Loucy (cell line): ENCODE data around the gene DISC1.
"Not testable (repeated sequence)": the region's sequence is repeated elsewhere in the genome, so short reads cannot be mapped to it uniquely, and the experiment has no call there.

Source experiments
- H2AFZ ChIP-seq: fragments of 200-600 bp; sonication (generic); 2 replicates; pipeline ENCODE4 v1.6.0; 2016; ENCODE audit warnings: antibody characterized with exemption, mild to moderate bottlenecking, low read length, moderate library complexity
- H3F3A ChIP-seq: fragments of 200-600 bp; 2 replicates; pipeline ENCODE4 v1.6.0; 2016; ENCODE audit warnings: antibody characterized with exemption, low read depth, mild to moderate bottlenecking
- H3K27me3 ChIP-seq: fragments of 200-600 bp; sonication (generic); 2 replicates; pipeline ENCODE4 v1.6.1; 2014; ENCODE audit warnings: low read length, mild to moderate bottlenecking; ENCODE audit not compliant: insufficient read depth, poor library complexity, severe bottlenecking
- H3K36me3 ChIP-seq: fragments of 200-600 bp; sonication (generic); 2 replicates; pipeline ENCODE4 v1.6.1; 2016; ENCODE audit warnings: low read length; ENCODE audit not compliant: insufficient read depth
- H3K4me1 ChIP-seq: fragments of 200-600 bp; sonication (generic); 2 replicates; pipeline ENCODE4 v1.5.1; 2014; ENCODE audit warnings: low read length, mild to moderate bottlenecking; ENCODE audit not compliant: insufficient read depth, poor library complexity, severe bottlenecking
- H3K4me2 ChIP-seq: fragments of 200-600 bp; sonication (generic); 2 replicates; pipeline ENCODE4 v1.6.0; 2014; ENCODE audit warnings: antibody characterized with exemption, low read length, low read depth, mild to moderate bottlenecking; ENCODE audit not compliant: poor library complexity, severe bottlenecking
- H3K4me3 ChIP-seq: fragments of 200-600 bp; sonication (generic); 2 replicates; pipeline ENCODE4 v1.5.1; 2014; ENCODE audit warnings: low read length, mild to moderate bottlenecking, mixed read lengths; ENCODE audit not compliant: poor library complexity, severe bottlenecking
- H3K79me2 ChIP-seq: fragments of 200-600 bp; sonication (generic); 2 replicates; pipeline ENCODE4 v1.6.1; 2014; ENCODE audit warnings: low read length; ENCODE audit not compliant: insufficient read depth
- H3K9ac ChIP-seq: fragments of 200-600 bp; sonication (generic); 2 replicates; pipeline ENCODE4 v1.6.0; 2014; ENCODE audit warnings: mild to moderate bottlenecking, low read depth, low read length, moderate library complexity; ENCODE audit not compliant: poor library complexity, severe bottlenecking
- H3K9me2 ChIP-seq: fragments of 200-600 bp; sonication (generic); replicated peaks from 2 replicates; pipeline ENCODE4 v1.6.1; 2016; ENCODE audit warnings: low read depth, low read length, mixed read lengths
- H3K9me3 ChIP-seq: fragments of 200-600 bp; sonication (generic); 2 replicates; pipeline ENCODE4 v1.6.1; 2014; ENCODE audit warnings: mild to moderate bottlenecking, antibody characterized with exemption, low read length, low read depth; ENCODE audit not compliant: insufficient read depth
- H4K20me1 ChIP-seq: fragments of 200-600 bp; sonication (generic); 2 replicates; pipeline ENCODE4 v1.6.0; 2014; ENCODE audit warnings: antibody characterized with exemption, low read length, mild to moderate bottlenecking; ENCODE audit not compliant: insufficient read depth, poor library complexity, severe bottlenecking
- CTCF ChIP-seq: fragments of 200-600 bp; sonication (generic); conservative IDR thresholded peaks from 2 replicates; pipeline ENCODE4 v1.5.1; 2014; ENCODE audit warnings: mild to moderate bottlenecking, antibody characterized with exemption, low read length
- EZH2phosphoT487 ChIP-seq: fragments of 200-600 bp; IDR thresholded peaks from 2 replicates; pipeline ENCODE4 v1.6.1; 2018; ENCODE audit warnings: antibody characterized with exemption, mild to moderate bottlenecking, moderate library complexity, borderline replicate concordance

The DISC1 gene

GRCh38 chr1:231592809-231593208, 33.8 kb upstream of the DISC1 start:
- no peaks in the 10 kb centered on the region for H3K27me3 ChIP-seq
- no peaks in the 10 kb centered on the region for H3K79me2 ChIP-seq
- no peaks in the 10 kb centered on the region for H3K4me1 ChIP-seq
- no peaks in the 10 kb centered on the region for H3K9me2 ChIP-seq
- H3K4me3 ChIP-seq, result no peak overlapping the region
- TF ChIP-seq EZH2phosphoT487, result no peak
- no peak for TF ChIP-seq CTCF
- no peak overlapping the region for H3K4me2 ChIP-seq
- no peaks in the 10 kb centered on the region for H4K20me1 ChIP-seq
- no peak overlapping the region for H2AFZ ChIP-seq
- no peaks in the 10 kb centered on the region for H3K9me3 ChIP-seq
- no peak overlapping the region for H3K9ac ChIP-seq
- H3F3A ChIP-seq, result no peaks in the 10 kb centered on the region
- H3K36me3 ChIP-seq, result no peaks in the 10 kb centered on the region

GRCh38 chr1:231593264-231593663, 33.3 kb upstream of the DISC1 start:
- not testable (repeated sequence) for H3K4me1 ChIP-seq, H3K9me3 ChIP-seq, H3K4me3 ChIP-seq, H3K4me2 ChIP-seq, H3K9me2 ChIP-seq, H3F3A ChIP-seq, H3K27me3 ChIP-seq, H3K79me2 ChIP-seq, H3K9ac ChIP-seq, H3K36me3 ChIP-seq, H4K20me1 ChIP-seq, H2AFZ ChIP-seq

GRCh38 chr1:231594123-231594522, 32.5 kb upstream of the DISC1 start:
- H3K4me1 ChIP-seq, result peaks cover 7% of the 10 kb centered on the region
- H3K4me2 ChIP-seq, result no peak overlapping the region
- no peak overlapping the region for H3K4me3 ChIP-seq
- no peaks in the 10 kb centered on the region for H3F3A ChIP-seq
- H3K79me2 ChIP-seq, result no peaks in the 10 kb centered on the region
- no peaks in the 10 kb centered on the region for H4K20me1 ChIP-seq
- no peak overlapping the region for H2AFZ ChIP-seq
- H3K9me3 ChIP-seq, result no peaks in the 10 kb centered on the region
- TF ChIP-seq CTCF, result no peak
- TF ChIP-seq EZH2phosphoT487, result no peak
- H3K9ac ChIP-seq, result no peak overlapping the region
- no peaks in the 10 kb centered on the region for H3K27me3 ChIP-seq
- no peaks in the 10 kb centered on the region for H3K36me3 ChIP-seq
- no peaks in the 10 kb centered on the region for H3K9me2 ChIP-seq

- H3K4me3 ChIP-seq, result no peak overlapping the region
Measured at GRCh38 chr1:231594749-231595148, 31.8 kb upstream of the DISC1 start.

More at GRCh38 chr1:231594749-231595148, 31.8 kb upstream of the DISC1 start:
- no peak overlapping the region for H2AFZ ChIP-seq
- no peak for TF ChIP-seq EZH2phosphoT487
- no peak for TF ChIP-seq CTCF
- H3K9ac ChIP-seq, result no peak overlapping the region
- no peaks in the 10 kb centered on the region for H4K20me1 ChIP-seq
- H3K79me2 ChIP-seq, result no peaks in the 10 kb centered on the region
- H3K4me2 ChIP-seq, result no peak overlapping the region
- no peaks in the 10 kb centered on the region for H3K36me3 ChIP-seq
- H3K4me1 ChIP-seq, result peaks cover 7% of the 10 kb centered on the region
- no peaks in the 10 kb centered on the region for H3K9me2 ChIP-seq
- H3K9me3 ChIP-seq, result no peaks in the 10 kb centered on the region
- H3K27me3 ChIP-seq, result no peaks in the 10 kb centered on the region
- H3F3A ChIP-seq, result no peaks in the 10 kb centered on the region
